Activated CD4-positive, alpha-beta T cell treated with anti-CD3 and anti-CD28 coated beads, Interleukin-2, amount 10 ng/mL, durations not matched to agents 24 days and 14 days (primary cell): ENCODE results near the gene RPL41. TPM values are rescaled to one million over a fixed set of nuclear protein-coding genes. Genes with fewer than 3 reads are reported as not detected.
"Not testable (repeated sequence)": the region's sequence is repeated elsewhere in the genome, so short reads cannot be mapped to it uniquely, and the experiment has no call there.

Experiments
- DNase-seq: peaks from one replicate; pipeline ENCODE4 v3.0.0; 2022
- H3K27ac Mint-ChIP-seq: one replicate; pipeline ENCODE4 v1.8.0; 2022; ENCODE audit warnings: mild to moderate bottlenecking, mixed read lengths
- H3K27me3 Mint-ChIP-seq: one replicate; pipeline ENCODE4 v1.8.0; 2022; ENCODE audit warnings: mixed read lengths
- H3K36me3 Mint-ChIP-seq: one replicate; pipeline ENCODE4 v1.8.0; 2022; ENCODE audit warnings: low read depth, mild to moderate bottlenecking, mixed read lengths
- H3K4me1 Mint-ChIP-seq: one replicate; pipeline ENCODE4 v1.8.0; 2021; ENCODE audit warnings: mixed read lengths
- H3K4me3 Mint-ChIP-seq: one replicate; pipeline ENCODE4 v1.8.0; 2022; ENCODE audit warnings: mild to moderate bottlenecking, moderate library complexity, mixed read lengths
- H3K9me3 Mint-ChIP-seq: one replicate; pipeline ENCODE4 v1.8.0; 2021; ENCODE audit warnings: mixed read lengths
- intact Hi-C: fragments of 100-400 bp; cut with micrococcal nuclease; formaldehyde crosslinking; loops from one replicate; pipeline ENCODE4 v1.15.1; 2023
- total RNA-seq: library from RNA; stranded (reverse); gene quantifications from 2 replicates; pipeline ENCODE4 v1.2.3, GENCODE V29; 2022

The RPL41 gene
- total RNA-seq: 3,831 and 3,993 TPM in 2 replicates

DNA sequence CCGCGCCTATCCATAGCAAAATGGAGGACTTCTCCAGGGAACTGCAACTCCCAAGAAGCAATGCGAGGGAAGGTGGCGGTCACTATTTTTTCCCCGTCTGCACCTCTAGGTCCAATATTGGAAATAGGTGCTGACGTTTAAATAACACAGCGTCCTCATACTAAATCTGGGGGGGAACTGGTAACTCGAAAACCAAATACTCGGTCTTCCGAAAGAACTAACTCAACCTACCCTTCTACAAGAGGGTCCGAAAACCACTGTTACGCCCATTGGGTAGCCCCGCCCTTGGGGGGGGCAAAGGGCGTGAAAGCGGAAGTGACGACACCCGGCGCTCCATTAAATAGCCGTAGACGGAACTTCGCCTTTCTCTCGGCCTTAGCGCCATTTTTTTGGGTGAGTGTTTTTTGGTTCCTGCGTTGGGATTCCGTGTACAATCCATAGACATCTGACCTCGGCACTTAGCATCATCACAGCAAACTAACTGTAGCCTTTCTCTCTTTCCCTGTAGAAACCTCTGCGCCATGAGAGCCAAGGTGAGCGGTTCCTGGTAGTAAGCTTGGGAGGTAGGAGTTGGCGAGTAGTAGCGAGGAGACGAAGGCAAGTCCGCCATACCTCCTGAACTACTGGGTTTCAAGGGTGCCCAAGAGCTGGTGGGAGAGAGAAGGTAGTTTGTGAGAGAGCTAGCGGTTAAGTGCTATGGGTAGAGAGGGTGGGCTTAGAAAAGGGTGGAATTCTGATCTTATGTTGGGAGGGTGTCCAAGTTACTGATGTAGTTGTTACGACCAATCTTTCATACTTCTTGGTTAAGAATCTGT, at the start of gene RPL41:
TSS of gene RPL41 (plus strand) at position 367 of the 815 bp plus-strand sequence.
- peaks cover 3% of the 10 kb centered on the region for H3K27me3 Mint-ChIP-seq
- H3K36me3 Mint-ChIP-seq: peaks cover 51% of the 10 kb centered on the region
- peak; percentile 99 for DNase-seq
- intact Hi-C loops: loop anchor here (1.0 to 5.0 kb wide), 6 partner anchors 12 to 521 kb away; partner anchors contain the start of genes DNAJC14 and PA2G4
- H3K4me3 Mint-ChIP-seq: peak within 1 kb of the TSS; percentile 97
- peaks cover 35% of the 10 kb centered on the region for H3K4me1 Mint-ChIP-seq
- no peaks in the 10 kb centered on the region for H3K9me3 Mint-ChIP-seq
- peak within 1 kb of the TSS; percentile 100 for H3K27ac Mint-ChIP-seq

DNA sequence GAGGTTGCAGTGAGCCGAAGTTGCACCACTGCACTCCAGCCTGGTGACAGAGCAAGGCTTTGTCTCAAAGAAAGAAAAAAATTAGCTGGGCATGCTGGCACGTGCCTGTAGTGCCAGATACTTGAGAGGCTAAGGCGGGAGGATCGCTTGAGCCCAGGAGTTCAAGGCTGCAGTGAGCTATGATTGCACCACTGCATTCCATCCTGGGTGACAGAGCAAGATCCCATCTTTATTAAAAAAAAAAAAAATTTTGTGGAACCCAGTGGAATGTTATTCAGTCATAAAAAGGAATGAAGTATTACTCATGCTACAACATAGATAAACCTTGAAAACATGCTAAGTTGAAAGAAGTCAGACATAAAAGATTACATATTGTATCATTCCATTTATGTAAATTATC, 44.8 kb upstream of the RPL41 start:
- Mint-ChIP-seq H3K9me3 (no peaks in the 10 kb centered on the region), H3K4me3 (no peak overlapping the region), H3K36me3 (no peaks in the 10 kb centered on the region), H3K27ac (no peak overlapping the region), H3K27me3 (peaks cover 13% of the 10 kb centered on the region), H3K4me1 (no peaks in the 10 kb centered on the region)
- no peak for DNase-seq
- intact Hi-C loops: no loop called here

DNA sequence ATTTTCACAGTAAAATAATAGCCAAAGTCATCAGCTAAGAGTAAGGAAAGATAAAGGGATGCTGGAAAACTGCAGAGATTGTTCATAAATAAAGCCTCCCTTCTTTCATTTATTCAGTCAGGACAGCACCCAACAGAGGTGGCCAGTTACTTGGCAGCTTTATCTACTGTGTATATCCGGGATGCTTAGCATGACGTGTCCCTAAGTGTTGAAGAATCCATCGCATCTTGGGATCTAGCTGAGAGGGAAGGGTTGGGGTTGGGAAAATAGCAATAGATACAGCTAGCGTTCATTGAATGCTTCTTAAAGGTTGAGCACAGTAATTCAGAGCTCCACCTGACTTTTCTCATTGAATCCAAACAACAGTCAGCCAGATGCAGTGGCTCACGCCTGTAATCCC, 42.0 kb upstream of the RPL41 start:
- Mint-ChIP-seq H3K27me3 (peaks cover 13% of the 10 kb centered on the region), H3K27ac (no peak overlapping the region), H3K9me3 (no peaks in the 10 kb centered on the region), H3K4me1 (no peaks in the 10 kb centered on the region), H3K4me3 (no peak overlapping the region), H3K36me3 (no peaks in the 10 kb centered on the region)
- DNase-seq: no peak
- intact Hi-C loops: no loop called here

DNA sequence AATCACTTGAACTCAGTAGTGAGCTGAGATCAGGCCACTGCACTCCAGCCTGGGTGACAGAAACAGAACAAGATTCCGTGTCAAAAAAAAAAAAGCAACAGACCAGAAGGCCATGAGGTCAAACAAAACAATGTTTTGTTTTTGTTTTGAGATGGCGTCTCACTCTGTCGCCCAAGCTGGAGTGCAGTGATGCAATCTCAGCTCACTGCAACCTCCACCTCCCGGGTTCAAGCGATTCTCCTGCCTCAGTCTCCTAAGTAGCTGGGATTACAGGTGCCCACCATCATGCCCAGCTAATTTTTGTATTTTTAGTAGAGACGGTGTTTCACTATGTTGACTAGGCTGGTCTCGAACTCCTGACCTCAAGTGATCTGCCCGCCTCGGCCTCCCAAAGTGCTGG, 38.5 kb upstream of the RPL41 start:
- peaks cover 21% of the 10 kb centered on the region for H3K27me3 Mint-ChIP-seq
- H3K9me3 Mint-ChIP-seq, intact Hi-C loops, H3K4me1 Mint-ChIP-seq, H3K4me3 Mint-ChIP-seq, H3K27ac Mint-ChIP-seq, DNase-seq, H3K36me3 Mint-ChIP-seq: not testable (repeated sequence)

DNA sequence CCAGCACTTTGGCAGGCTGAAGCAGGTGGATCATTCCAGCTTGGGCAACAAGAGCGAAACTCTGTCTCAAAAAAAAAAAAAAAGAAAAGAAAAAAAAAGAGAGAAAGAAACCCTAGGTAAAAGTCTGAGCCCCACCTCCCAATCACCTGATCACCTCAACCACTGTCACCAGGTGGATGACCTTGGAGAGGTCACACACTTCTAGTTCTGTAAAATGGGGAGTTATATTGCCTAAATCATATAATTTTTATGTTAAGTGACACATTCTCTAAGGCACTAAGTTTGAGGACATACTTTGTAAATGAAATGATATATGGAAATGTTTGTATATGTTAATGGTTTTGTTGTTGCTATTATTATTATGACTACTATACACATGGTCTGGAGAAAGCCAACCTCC, 38.0 kb upstream of the RPL41 start:
- no peaks in the 10 kb centered on the region for H3K9me3 Mint-ChIP-seq
- peaks cover 18% of the 10 kb centered on the region for H3K27me3 Mint-ChIP-seq
- intact Hi-C loops: no loop called here
- DNase-seq: no peak
- H3K36me3 Mint-ChIP-seq: no peaks in the 10 kb centered on the region
- peak overlapping the region; percentile 88 for H3K4me3 Mint-ChIP-seq
- no peak overlapping the region for H3K27ac Mint-ChIP-seq
- peaks cover 2% of the 10 kb centered on the region for H3K4me1 Mint-ChIP-seq

DNA sequence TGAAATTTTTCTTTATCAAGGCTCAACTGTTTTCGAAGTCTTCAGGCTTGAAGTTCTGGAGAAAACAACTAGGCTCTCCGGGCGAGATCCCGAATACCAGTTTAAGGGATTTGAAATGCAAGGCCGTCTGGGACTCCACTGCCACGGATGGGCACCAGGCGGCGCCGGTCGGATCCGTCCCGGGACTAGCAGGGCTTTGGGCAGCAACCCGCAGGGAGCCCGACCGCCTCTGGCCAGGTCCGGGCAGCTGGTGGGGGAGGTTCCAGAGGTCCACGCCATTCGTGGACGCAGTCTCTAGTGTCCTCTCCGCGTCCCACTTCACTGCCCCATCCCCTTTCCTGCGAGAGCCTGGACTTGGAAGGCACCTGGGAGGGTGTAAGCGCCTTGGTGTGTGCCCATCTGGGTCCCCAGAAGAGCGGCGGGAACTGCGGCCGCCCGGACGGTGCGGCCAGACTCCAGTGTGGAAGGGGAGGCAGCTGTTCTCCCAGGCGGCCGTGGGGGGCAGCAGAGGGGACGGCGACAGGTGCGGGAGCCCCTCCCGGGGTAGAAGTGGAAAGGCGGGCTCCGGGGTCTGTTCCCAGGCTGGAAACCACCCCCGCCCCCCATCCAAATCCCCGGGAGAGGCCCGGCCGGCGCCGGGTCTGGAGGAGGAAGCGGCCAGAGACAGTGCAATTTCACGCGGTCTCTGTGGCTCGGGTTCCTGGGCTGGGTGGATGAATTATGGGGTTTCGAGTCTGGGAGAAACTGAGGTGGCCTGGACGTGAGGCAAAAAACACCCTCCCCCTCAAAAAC, 37.3 kb upstream of the RPL41 start:
- H3K27ac Mint-ChIP-seq: no peak overlapping the region
- no peaks in the 10 kb centered on the region for H3K36me3 Mint-ChIP-seq
- H3K27me3 Mint-ChIP-seq: peaks cover 25% of the 10 kb centered on the region
- peak overlapping the region; percentile 88 for H3K4me3 Mint-ChIP-seq
- peak; percentile 85 for DNase-seq
- peaks cover 2% of the 10 kb centered on the region for H3K4me1 Mint-ChIP-seq
- intact Hi-C loops: loop anchor here (1.0 kb wide), 1 partner anchor 25 kb away; the partner anchor contains the start of gene PA2G4
- no peaks in the 10 kb centered on the region for H3K9me3 Mint-ChIP-seq

DNA sequence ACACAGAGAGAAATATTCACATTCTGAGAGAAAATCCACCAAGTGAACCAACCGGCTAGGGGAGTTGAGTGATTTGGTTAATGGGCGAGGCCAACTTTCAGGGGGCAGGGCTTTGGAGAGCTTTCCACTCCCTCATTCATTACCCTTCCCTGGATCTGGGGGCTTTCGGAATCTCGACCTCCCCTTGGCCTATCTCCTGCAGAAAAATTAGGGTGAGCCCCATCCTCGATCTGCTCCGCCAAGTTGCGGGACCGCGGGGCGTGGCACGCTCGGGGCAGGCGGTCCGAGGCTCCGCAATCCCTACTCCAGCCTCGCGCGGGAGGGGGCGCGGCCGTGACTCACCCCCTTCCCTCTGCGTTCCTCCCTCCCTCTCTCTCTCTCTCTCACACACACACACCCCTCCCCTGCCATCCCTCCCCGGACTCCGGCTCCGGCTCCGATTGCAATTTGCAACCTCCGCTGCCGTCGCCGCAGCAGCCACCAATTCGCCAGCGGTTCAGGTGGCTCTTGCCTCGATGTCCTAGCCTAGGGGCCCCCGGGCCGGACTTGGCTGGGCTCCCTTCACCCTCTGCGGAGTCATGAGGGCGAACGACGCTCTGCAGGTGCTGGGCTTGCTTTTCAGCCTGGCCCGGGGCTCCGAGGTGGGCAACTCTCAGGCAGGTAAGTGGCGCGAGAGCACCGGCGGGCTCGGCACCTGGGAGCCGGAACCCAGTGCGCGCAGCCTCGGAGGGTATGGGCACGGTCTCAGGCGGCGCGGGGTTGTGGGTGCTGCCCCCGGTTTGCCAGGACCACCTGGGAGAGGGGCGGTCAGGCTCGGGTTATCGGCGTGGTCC, 36.5 kb upstream of the RPL41 start, which contains the start of gene ERBB3:
TSS of gene ERBB3 (plus strand) at position 443 of the 833 bp plus-strand sequence. CDS start at position 579, 136 bp downstream.
- intact Hi-C loops: loop anchor here (1.0 to 5.0 kb wide), 2 partner anchors 24 to 33 kb away; partner anchors contain the start of gene PA2G4
- Mint-ChIP-seq H3K27ac (no peak within 1 kb of the TSS), H3K4me3 (peak within 1 kb of the TSS; percentile 88), H3K9me3 (no peaks in the 10 kb centered on the region), H3K27me3 (peaks cover 27% of the 10 kb centered on the region), H3K36me3 (no peaks in the 10 kb centered on the region), H3K4me1 (peaks cover 4% of the 10 kb centered on the region)
- peak; percentile 90 for DNase-seq

DNA sequence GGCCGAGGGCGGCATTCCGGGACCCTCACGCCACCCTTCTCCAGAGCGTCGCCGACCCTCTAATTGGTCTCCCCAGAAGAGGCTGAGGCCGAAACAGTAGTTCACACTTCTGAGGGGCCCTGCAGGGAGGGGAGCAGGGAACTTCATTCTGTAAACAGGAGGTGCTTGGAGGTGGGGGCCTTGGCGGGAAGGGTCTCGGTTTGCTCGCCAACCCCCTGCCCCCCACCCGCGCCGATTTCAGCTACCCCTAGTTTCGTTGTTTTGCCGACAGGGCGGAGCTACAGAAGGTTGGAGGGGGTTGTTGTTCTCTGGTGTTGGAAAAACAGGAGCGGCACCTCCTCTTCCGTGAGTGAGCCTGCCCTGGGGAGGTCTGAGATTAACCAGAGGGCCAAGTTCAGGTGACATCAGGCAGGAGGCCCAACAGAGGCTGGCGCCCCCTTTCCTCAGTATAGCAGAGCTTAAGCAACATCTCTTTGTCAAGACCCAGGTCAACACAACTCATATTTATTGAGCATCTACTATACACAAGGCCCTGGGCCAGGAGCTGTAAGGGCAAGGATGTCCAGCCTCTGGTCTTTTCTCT, 35.8 kb upstream of the RPL41 start:
- Mint-ChIP-seq H3K27me3 (peaks cover 28% of the 10 kb centered on the region), H3K4me1 (peaks cover 8% of the 10 kb centered on the region), H3K9me3 (no peaks in the 10 kb centered on the region), H3K27ac (no peak overlapping the region), H3K4me3 (peak overlapping the region; percentile 88), H3K36me3 (no peaks in the 10 kb centered on the region)
- DNase-seq: no peak
- intact Hi-C loops: loop anchor here (5.0 kb wide), 1 partner anchor 33 kb away; no protein-coding TSS in a partner anchor

DNA sequence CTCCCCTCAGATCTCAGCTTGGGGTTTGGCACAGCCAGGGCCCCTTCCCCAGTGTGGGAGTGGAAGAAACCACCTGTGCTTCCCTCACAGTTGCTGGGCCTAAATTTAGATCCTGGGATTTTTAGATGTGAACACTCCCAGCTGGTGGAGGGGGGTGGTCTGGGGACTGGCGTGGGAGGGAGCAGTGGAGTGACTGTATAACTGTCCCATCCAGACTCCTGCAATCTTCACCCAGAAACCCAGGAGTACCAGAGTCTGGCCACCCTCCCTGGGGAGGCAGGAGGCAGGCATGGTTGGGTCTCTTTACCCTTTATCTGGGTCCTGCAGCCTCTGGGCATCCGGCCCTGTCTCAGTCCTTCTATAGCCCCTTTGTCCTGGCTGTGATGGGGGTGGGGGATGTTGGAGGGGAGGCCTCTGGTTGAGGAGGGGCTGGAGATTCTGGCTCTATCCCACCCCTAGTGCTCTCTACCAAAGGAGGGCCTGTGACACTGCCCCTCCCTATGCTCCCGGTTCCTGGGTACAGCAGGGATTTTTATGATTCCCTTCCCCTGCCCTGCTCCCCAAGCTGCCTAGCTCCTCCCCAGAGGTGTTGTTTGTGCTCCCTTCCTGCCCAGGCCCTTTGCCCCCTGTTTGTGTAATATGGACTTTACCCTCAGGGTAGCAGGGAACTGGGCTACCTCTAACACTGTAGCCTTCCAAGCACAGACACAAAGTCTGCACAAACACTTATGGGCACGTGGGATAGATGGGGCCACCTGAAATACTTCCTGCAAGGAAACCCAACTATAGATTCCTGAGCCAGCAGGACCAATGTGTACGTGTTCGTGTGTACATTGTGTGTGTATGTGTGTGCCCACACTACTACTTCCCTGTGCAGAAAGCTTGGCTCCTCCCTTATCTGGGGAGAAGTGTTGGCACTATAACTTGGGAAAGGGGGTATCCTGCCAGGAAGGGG, 34.8 kb upstream of the RPL41 start:
- Mint-ChIP-seq H3K27me3 (peaks cover 28% of the 10 kb centered on the region), H3K9me3 (no peaks in the 10 kb centered on the region), H3K4me3 (peak overlapping the region; percentile 88), H3K27ac (no peak overlapping the region), H3K4me1 (peaks cover 9% of the 10 kb centered on the region), H3K36me3 (no peaks in the 10 kb centered on the region)
- no peak for DNase-seq
- intact Hi-C loops: loop anchor here (5.0 kb wide), 1 partner anchor 34 kb away; no protein-coding TSS in a partner anchor

DNA sequence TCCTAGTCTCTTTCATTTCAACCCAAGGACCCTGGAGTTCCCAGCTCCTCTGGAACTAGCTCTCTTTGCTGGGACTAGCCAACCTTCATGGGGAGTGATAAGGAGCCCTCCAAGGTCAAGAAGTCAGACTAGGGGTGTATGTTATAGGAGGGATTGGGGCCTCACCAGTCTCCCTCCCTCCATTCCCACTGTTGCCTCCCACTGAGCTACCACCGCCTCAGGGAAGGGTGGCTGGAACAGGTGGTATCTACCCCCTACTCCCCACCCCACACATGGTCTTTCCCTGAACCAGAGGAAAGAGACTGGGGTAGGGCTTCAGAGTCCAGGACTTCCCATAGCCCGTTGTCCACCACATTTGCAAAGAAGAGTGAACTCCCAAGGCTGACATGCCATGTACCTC, 34.1 kb upstream of the RPL41 start:
- peaks cover 28% of the 10 kb centered on the region for H3K27me3 Mint-ChIP-seq

DNA sequence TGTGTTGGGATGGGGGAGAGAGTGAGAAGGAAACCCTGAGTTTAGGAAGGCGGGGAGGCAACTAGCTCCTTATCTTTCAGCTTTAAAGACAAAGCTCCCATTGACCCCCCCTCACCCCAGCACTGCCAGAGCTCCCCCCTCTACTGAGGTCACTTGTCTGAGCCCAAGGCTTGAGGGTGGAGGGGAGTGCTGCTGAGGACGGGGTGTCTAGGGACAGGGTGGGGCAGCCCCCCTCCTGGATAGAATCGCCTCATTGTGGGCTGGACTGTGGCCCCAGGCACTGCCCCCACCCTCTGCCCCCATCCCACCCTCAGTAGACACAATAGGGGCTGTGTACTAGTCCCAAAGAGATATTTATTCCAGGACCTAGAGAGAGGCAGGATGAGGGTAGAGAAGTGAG, 33.5 kb upstream of the RPL41 start:
- intact Hi-C loops: loop anchor here (5.0 kb wide), 1 partner anchor 36 kb away; no protein-coding TSS in a partner anchor

More for the DNA sequence above, 34.1 kb upstream of the RPL41 start:
- H3K36me3 Mint-ChIP-seq: no peaks in the 10 kb centered on the region
- intact Hi-C loops: loop anchor here (5.0 kb wide), 1 partner anchor 35 kb away; no protein-coding TSS in a partner anchor
- DNase-seq: no peak
- no peak overlapping the region for H3K4me3 Mint-ChIP-seq
- no peak overlapping the region for H3K27ac Mint-ChIP-seq
- H3K4me1 Mint-ChIP-seq: peaks cover 9% of the 10 kb centered on the region
- H3K9me3 Mint-ChIP-seq: no peaks in the 10 kb centered on the region

DNA sequence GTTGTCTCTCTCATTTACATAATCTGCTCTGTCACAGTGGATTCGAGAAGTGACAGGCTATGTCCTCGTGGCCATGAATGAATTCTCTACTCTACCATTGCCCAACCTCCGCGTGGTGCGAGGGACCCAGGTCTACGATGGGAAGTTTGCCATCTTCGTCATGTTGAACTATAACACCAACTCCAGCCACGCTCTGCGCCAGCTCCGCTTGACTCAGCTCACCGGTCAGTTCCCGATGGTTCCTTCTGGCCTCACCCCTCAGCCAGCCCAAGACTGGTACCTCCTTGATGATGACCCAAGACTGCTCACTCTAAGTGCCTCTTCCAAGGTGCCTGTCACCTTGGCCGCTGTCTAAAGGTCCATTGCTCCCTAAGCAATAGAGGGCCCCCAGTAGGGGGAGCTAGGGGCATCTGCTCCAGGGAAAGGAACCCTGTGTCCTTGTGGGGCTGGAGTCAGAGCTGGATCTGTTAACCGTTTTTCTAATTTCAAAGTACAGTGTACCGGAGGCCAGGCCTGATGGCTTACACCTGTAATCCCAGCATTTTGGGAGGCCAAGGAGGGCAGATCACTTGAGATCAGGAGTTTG, 31.4 kb upstream of the RPL41 start:
- Mint-ChIP-seq H3K4me1 (peaks cover 9% of the 10 kb centered on the region), H3K27me3 (peaks cover 24% of the 10 kb centered on the region), H3K36me3 (no peaks in the 10 kb centered on the region), H3K4me3 (no peak overlapping the region), H3K9me3 (no peaks in the 10 kb centered on the region), H3K27ac (no peak overlapping the region)
- peak; percentile 82 for DNase-seq
- intact Hi-C loops: loop anchor here (5.0 kb wide), 1 partner anchor 38 kb away; no protein-coding TSS in a partner anchor

More for the DNA sequence above, 33.5 kb upstream of the RPL41 start:
- Mint-ChIP-seq H3K4me3 (no peak overlapping the region), H3K27me3 (peaks cover 28% of the 10 kb centered on the region), H3K36me3 (no peaks in the 10 kb centered on the region), H3K9me3 (no peaks in the 10 kb centered on the region), H3K4me1 (peaks cover 9% of the 10 kb centered on the region), H3K27ac (no peak overlapping the region)
- DNase-seq: no peak
